Left ventricle myocardium inferior (tissue), 1 donor: ENCODE results near the gene BCL2. TPM values are rescaled to one million over a fixed set of nuclear protein-coding genes. Genes with fewer than 3 reads are reported as not detected.

Experiments used
- DNase-seq: peaks from one replicate; pipeline ENCODE4 v3.0.0-alpha.2; 2020
- H3K27ac ChIP-seq: fragments of 200-600 bp; replicated peaks from 2 replicates; pipeline ENCODE4 v1.8.0; 2021
- H3K27me3 ChIP-seq: fragments of 200-600 bp; 2 replicates; pipeline ENCODE4 v1.8.0; 2021; ENCODE audit warnings: low read depth
- H3K36me3 ChIP-seq: fragments of 200-600 bp; 2 replicates; pipeline ENCODE4 v1.8.0; 2021
- H3K4me1 ChIP-seq: fragments of 200-600 bp; 2 replicates; pipeline ENCODE4 v1.8.0; 2021
- H3K4me3 ChIP-seq: fragments of 200-600 bp; 2 replicates; pipeline ENCODE4 v1.8.0; 2021; ENCODE audit warnings: mild to moderate bottlenecking, moderate library complexity
- H3K9me3 ChIP-seq: fragments of 200-600 bp; replicated peaks from 2 replicates; pipeline ENCODE4 v1.8.0; 2021
- CTCF ChIP-seq: fragments of 200-600 bp; IDR thresholded peaks from 2 replicates; pipeline ENCODE4 v1.8.0; 2021; ENCODE audit warnings: antibody characterized with exemption, mild to moderate bottlenecking, borderline replicate concordance
- intact Hi-C: fragments of 100-400 bp; cut with micrococcal nuclease; formaldehyde crosslinking; loops from one replicate; pipeline ENCODE4 v1.11.0; 2022
- total RNA-seq: library from RNA; stranded (reverse); fragmentation: NEBNext Ultra II Directional; extraction: Animal tissue kit (Norgen Biotek cat#: 25700); gene quantifications from one replicate; pipeline ENCODE4 v1.2.1, GENCODE V29; 2021
- donor health status: DM: no; HTN: yes; CAD: no; lungs with severe emphysema.

BCL2 gene
- total RNA-seq, 1 donor from 2014 or later = 7.3 TPM

GRCh38 chr18:63316612-63317555, 2.7 kb downstream of the BCL2 start:
- no peak for TF ChIP-seq CTCF
- Histone ChIP-seq H3K27ac (peak overlapping the region; percentile 85), H3K36me3 (no peaks in the 10 kb centered on the region), H3K4me1 (peaks cover 44% of the 10 kb centered on the region), H3K9me3 (no peaks in the 10 kb centered on the region), H3K27me3 (no peaks in the 10 kb centered on the region), H3K4me3 (peak overlapping the region; percentile 73)
- intact Hi-C loops = no loop called here
- DNase-seq = no peak

GRCh38 chr18:63315876-63316275, 3.7 kb downstream of the BCL2 start:
- no peak overlapping the region for H3K4me3 ChIP-seq
- no peak for TF ChIP-seq CTCF
- peaks cover 46% of the 10 kb centered on the region for H3K4me1 ChIP-seq
- H3K27ac ChIP-seq = peak overlapping the region; percentile 25
- no peaks in the 10 kb centered on the region for H3K9me3 ChIP-seq
- DNase-seq = no peak
- H3K27me3 ChIP-seq = no peaks in the 10 kb centered on the region
- H3K36me3 ChIP-seq = no peaks in the 10 kb centered on the region
- intact Hi-C loops = no loop called here

GRCh38 chr18:63315131-63315662, 4.4 kb downstream of the BCL2 start:
- no peak for TF ChIP-seq CTCF
- Histone ChIP-seq H3K4me1 (peaks cover 44% of the 10 kb centered on the region), H3K27ac (peak overlapping the region; percentile 22)

GRCh38 chr18:63314062-63314790, 5.3 kb downstream of the BCL2 start:
- H3K4me1 ChIP-seq = peaks cover 39% of the 10 kb centered on the region
- intact Hi-C loops = no loop called here

More at GRCh38 chr18:63315131-63315662, 4.4 kb downstream of the BCL2 start:
- H3K36me3 ChIP-seq = no peaks in the 10 kb centered on the region
- H3K9me3 ChIP-seq = no peaks in the 10 kb centered on the region
- intact Hi-C loops = no loop called here
- H3K4me3 ChIP-seq = no peak overlapping the region
- DNase-seq = no peak
- H3K27me3 ChIP-seq = no peaks in the 10 kb centered on the region

More at GRCh38 chr18:63314062-63314790, 5.3 kb downstream of the BCL2 start:
- no peak overlapping the region for H3K27ac ChIP-seq
- H3K27me3 ChIP-seq = no peaks in the 10 kb centered on the region
- TF ChIP-seq CTCF = no peak
- H3K36me3 ChIP-seq = no peaks in the 10 kb centered on the region
- no peaks in the 10 kb centered on the region for H3K9me3 ChIP-seq
- DNase-seq = no peak
- no peak overlapping the region for H3K4me3 ChIP-seq
